CD4-positive, alpha-beta T cell treated with Interleukin-17A for 4 hours (primary cell): Measurements from ENCODE around the gene ZNF804B.

ENCODE experiments used
- DNase-seq: peaks from one replicate; pipeline ENCODE4 v3.0.0-alpha.2; 2020; ENCODE audit warnings: mixed read lengths

Gene ZNF804B

GRCh38 chr7:88985295-88985694 lies 225.8 kb downstream of the ZNF804B start:
- no peak for DNase-seq

- DNase-seq, result no peak
Measured at GRCh38 chr7:89001306-89001705, 241.8 kb downstream of the ZNF804B start.

DNA sequence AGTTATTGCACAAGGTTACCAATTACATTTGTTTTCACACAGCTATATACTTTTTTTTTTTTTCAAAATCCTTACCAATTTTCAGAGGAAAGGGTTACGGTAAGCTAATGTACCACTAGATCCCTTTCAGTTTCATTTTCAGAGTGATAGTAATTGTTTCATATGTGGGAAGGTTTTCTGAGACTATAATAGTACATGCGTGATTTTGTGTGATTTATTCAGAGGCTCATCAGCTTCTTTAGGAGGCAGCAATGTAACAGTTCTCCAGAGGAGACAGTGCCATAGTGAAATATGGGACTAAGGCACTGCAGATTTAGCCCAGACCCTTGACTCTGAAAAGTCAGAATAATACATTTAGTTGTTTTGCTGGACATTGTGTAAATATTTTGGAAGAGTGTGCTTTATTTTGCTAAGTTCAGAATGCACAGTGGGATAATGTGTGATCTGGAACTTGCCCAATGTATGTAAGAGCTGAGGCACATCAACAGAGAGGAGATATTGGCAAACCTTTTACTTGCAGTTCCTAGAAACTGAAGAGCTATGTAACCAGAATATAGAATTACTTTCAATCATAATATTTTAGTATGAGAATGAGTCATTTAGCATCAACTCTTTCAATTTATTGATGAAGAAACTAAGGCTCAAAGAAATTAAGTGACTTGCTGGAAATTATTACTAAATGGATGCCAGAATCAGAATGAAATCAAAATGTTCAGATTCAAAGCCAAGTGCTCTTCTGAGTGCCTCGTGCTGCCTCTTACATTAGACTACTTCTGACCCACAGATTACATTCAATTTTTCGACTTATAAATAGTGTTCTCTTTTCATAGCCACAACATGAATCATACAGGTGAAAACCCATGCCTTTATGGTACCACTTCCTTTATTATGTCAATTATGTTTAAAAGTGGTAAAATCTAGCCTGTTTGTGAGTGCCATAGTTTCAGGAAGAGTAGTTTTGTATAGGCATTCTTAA lies 243.8 kb downstream of the ZNF804B start:
- DNase-seq, result no peak

- DNase-seq, result no peak
Measured at GRCh38 chr7:89012016-89012415, 252.5 kb downstream of the ZNF804B start.

- no peak for DNase-seq
Measured at GRCh38 chr7:89017695-89018094, 258.2 kb downstream of the ZNF804B start.

- DNase-seq, result no peak
Measured at GRCh38 chr7:89021741-89022140, 262.2 kb downstream of the ZNF804B start.

GRCh38 chr7:89023206-89023605 lies 263.7 kb downstream of the ZNF804B start:
- no peak for DNase-seq

DNA sequence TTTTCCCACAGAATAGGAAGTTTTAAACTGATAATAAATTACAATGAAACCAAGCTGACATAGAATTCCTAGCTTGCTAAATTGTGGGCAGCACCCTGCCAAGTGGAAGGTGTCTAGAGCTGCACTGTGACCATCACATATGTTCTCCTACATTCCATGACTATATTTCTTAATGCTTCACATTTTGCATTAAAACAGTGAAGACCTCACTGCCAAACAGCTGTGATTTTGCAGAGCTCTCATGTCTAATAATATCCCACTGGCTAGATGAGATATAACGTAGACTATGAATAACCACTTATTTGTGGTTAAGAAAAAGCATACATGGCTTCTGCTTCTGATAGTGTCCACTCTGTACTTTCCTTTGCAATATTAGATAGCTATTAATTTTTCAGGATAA lies 264.4 kb downstream of the ZNF804B start:
- no peak for DNase-seq

- DNase-seq, result no peak
Measured at GRCh38 chr7:89027781-89028180, 268.3 kb downstream of the ZNF804B start.

GRCh38 chr7:89028319-89028718 lies 268.8 kb downstream of the ZNF804B start:
- no peak for DNase-seq

- no peak for DNase-seq
Measured at GRCh38 chr7:89029864-89030263, 270.4 kb downstream of the ZNF804B start.

GRCh38 chr7:89041240-89041639 lies 281.7 kb downstream of the ZNF804B start:
- DNase-seq, result no peak

DNA sequence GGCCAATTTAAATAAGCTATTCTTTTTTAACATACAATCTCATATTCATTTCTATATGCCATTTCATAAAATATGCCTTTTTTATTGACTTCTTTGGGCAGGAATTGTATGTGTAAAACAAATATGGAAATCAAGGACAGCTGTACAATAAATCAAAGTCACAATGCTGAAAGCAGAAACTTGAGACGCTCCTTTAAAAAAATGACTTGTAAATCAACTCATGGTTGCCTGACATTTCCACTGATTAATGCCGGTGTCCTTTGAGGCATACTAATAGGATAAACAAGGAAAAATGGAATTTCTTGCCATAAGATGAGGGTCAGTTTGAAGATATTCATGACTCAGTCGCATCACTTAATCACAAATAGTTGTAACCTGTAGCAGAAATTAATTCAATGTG lies 283.4 kb downstream of the ZNF804B start:
- no peak for DNase-seq

- no peak for DNase-seq
Measured at GRCh38 chr7:89049043-89049442, 289.5 kb downstream of the ZNF804B start.

DNA sequence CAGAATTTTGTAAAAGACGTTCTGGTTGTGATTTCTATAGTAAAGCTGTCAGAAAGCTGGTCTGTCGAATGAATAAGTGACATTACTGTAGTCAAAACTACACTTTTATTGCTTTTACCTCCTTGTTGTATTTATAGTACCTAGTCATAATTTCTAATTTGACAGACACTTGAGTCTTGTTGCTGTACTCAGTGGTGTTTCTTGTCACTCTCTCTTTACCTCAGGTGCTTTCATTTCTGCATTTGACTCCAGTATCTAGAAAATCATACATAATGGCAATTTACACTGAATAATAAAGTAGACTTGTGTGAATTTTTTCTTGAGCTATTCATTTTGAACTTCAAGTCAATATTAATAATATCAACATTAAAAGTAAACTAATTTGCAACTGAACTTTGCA lies 293.6 kb downstream of the ZNF804B start:
- DNase-seq, result no peak

GRCh38 chr7:89054361-89054760 lies 294.9 kb downstream of the ZNF804B start:
- DNase-seq, result no peak

DNA sequence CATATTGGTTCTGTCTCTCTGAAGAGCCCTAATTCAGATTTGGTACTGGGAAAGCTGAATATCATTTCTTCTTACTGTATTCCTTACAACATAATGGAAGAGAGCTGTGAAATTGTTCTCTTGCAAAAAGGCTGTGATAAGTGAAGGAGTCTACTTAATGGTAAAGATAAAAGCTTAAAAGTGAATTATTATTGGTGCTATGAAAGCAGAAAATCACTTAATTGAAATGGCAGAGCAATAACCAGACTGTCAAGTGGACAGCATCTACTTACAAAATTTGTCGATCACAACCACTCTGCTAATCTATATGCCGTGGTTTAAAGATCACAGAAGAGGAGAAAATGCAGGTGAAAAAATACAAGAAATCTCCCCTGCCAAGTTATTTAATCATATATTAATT lies 300.7 kb downstream of the ZNF804B start:
- DNase-seq, result no peak

DNA sequence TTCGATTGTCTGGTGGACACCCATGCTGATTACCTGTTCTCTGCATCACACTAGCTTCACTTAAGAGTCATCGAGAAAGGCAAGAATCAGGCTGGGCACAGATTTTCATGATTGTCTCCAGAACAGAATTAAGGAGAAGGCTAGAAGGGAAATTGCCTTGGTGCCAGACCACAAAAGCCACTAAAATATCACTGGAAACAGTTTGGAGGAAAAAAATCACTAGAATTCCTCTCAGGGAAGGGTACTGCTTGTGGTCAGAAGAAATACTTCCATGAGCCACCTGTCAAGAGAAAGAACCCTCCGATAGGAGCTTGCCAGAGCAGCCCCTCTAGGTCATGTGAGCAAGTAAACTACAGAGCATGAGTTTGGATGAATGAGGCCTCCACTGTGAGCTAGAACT lies 305.3 kb downstream of the ZNF804B start:
- DNase-seq, result no peak

DNA sequence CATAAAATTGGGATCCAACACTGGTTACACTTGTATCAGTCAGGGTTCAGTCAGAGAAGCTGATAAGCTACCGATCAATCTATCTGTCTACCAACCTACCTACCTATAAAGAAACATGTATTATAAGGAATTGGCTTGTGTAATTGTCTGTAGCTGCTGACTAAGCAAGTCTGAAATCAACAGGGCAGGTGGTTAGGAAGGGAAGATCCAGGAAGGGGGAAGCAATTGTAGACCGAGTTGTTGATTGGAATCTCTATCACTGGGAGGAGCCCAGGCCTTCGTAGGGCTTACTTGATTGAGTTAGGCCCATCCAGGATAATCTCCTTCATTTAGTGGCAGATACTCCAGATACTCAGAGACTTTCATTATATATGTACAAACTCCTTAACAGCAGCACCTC lies 307.5 kb downstream of the ZNF804B start:
- DNase-seq, result no peak

GRCh38 chr7:89072081-89072480 lies 312.6 kb downstream of the ZNF804B start:
- DNase-seq, result no peak

DNA sequence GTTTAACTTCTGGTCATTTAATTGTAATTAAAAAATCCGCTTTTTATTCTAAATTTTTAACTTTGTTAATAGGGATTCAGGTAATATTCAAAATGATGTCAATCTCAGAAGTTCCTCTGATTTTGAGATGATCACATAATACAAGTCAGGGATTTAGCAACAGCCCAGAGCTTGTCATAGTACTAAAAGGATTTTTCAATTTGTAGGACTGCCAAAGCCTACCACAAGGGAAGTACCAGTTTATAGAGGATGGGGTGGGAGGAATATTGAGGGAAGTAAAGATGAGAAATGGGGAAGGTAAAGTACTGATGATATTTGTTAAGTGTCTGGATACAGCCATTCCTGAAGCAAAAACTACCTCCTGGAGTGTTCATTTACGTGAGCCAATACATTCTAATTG lies 314.3 kb downstream of the ZNF804B start:
- DNase-seq, result no peak

- no peak for DNase-seq
Measured at GRCh38 chr7:89077992-89078391, 318.5 kb downstream of the ZNF804B start.

DNA sequence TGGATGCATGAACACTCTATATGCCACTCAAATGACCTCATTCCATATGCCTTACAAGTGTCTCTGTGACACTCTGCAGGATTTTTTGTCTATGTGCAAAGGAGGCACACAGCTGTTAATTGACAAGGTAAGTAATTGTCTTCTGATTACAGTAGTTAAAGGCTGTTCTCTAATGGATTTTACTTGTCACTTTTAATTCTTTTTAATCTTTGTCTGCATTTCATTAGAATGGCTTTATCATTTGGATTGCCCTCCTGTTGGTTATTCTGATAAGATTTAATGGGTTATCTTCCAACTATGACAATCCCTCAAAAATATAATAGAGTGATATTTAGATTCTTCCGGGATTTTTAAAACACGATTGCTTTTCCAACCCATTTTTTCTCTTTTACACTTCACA lies 326.1 kb downstream of the ZNF804B start:
- no peak for DNase-seq

- DNase-seq, result no peak
Measured at GRCh38 chr7:89091550-89091949, 332.1 kb downstream of the ZNF804B start.

DNA sequence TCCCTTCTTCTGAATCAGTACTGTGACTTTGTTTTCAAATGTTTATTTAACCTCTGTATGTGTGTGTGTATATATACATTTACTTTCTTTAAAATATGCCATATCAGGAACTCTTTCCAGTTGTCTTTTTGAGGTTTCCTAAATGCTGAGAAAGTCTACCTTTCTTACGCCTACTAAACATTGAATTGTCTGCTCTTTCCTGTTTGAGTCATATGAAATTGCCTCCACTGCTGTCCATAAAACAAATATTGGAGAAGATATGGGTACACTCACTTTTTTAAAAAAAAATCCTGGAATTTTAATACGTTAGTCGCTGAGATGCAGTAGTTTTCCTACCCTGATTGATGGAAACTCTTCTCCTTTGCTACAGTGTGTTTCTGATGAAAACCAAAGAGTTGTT lies 334.8 kb downstream of the ZNF804B start:
- DNase-seq, result no peak
